GM12865 (cell line): ENCODE data around the gene C1orf232.
A peak's percentile ranks its signal among the peaks of the same experiment; 100 is the strongest.

ENCODE experiments used
- DNase-seq: peaks from one replicate; pipeline ENCODE4 v3.0.0; 2010; ENCODE audit warnings: low read depth
- H3K4me3 ChIP-seq: 2 replicates; pipeline ENCODE4 v1.5.1; 2011; ENCODE audit warnings: mild to moderate bottlenecking, low read depth, low read length, control low read depth
- TF ChIP-seq, protein P1 (sequence below): IDR thresholded peaks from 2 replicates; pipeline ENCODE4 v1.5.1; 2011; ENCODE audit warnings: low read length, control low read depth, low read depth, inconsistent platforms; ENCODE audit not compliant: insufficient read depth; ENCODE audit errors: missing control alignments

The C1orf232 gene

DNA sequence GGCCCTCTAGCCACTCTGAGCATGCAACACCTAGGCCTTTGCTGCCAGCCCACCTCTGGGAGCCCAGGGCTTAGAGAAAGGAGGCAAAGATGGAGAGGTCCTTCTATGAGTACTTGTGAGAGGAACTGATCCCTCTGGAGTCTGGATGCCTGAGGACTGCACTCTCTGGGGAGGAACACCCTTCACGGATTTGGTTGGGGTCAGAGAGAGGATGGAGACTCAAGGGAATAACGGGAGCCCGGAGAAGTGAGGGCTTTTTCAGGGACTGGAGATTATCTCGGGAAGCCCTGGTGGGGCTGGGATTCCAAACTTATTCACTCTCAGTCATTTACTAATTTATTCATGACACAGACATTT is 413 bp upstream of the C1orf232 start:
- TF ChIP-seq, protein P1, sequence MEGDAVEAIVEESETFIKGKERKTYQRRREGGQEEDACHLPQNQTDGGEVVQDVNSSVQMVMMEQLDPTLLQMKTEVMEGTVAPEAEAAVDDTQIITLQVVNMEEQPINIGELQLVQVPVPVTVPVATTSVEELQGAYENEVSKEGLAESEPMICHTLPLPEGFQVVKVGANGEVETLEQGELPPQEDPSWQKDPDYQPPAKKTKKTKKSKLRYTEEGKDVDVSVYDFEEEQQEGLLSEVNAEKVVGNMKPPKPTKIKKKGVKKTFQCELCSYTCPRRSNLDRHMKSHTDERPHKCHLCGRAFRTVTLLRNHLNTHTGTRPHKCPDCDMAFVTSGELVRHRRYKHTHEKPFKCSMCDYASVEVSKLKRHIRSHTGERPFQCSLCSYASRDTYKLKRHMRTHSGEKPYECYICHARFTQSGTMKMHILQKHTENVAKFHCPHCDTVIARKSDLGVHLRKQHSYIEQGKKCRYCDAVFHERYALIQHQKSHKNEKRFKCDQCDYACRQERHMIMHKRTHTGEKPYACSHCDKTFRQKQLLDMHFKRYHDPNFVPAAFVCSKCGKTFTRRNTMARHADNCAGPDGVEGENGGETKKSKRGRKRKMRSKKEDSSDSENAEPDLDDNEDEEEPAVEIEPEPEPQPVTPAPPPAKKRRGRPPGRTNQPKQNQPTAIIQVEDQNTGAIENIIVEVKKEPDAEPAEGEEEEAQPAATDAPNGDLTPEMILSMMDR, result no peak
- H3K4me3 ChIP-seq, result no peak overlapping the region
- DNase-seq, result no peak

DNA sequence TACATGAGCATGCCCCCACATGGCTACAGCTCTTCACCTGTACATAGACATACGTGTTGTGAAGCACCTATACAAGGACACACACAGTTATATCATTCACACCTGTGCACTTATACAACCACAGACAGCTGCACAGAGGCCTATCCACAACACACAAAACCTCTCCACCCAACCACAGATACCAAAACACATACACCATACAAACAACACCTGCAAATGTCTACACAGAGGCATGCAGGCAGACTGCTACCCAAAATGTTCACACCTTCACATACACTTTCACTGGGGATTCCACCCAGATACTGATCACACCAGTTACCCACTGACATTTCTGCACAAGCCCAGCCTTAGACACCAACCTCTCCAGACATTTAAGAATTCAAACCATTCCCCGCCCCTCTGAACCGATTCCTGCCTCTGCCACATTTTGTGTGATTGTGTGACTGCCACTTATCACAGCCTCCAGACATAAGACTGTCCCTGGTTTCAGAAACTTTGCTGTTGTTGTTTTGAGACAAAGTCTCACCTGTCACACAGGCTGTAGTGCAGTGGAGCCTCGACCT is 2.0 kb downstream of the C1orf232 start:
- no peak overlapping the region for H3K4me3 ChIP-seq
- TF ChIP-seq, protein P1, result no peak
- DNase-seq, result peak; percentile 35

DNA sequence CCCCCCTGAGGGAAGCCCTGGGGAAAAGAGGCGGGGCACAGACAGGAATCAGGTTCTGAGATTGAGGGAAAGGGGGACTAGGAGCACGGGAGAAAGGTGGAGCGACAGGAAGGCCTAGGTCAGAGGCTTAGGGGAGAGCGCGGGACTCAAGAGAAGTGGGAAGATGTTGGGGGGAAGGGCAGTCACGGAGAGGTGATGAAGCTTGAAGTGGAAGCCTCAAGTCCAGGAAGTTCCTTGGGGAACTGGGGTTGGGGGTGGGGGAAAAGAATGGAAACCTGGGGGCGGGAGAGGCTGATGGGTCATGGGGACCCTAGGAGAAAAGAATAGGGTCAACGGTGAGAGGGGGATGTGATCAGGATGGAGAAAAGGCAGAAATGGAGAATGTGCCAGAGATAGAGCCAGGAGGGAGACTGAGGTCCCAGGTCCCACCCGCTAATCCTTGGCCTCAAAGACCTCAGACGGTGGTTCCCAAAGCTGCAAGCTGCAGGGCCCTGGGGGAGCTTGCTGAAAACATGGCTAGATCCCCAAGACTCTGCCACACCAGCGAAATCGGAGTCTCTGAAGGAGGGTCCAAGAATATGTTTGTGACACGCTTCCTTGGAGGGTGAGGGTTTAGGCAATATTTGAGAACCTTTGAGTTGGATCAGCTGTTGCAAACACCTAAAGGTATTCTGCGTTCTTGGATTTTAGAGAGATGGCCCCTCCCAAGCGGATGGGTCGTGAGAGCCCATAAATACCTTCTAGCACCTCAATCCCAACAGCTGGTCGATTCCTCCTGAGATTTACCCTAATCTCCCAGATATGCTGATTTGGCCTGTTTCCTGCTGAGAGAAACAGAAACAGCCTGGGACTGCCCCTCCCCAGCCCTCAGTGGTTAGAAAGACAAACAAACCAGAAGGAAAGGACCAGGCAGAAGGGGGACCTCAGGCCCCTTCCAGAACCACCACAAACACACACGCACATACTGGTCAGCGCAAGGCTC is 3.6 kb downstream of the C1orf232 start:
- TF ChIP-seq, protein P1, result no peak
- H3K4me3 ChIP-seq, result no peak overlapping the region
- DNase-seq, result no peak

DNA sequence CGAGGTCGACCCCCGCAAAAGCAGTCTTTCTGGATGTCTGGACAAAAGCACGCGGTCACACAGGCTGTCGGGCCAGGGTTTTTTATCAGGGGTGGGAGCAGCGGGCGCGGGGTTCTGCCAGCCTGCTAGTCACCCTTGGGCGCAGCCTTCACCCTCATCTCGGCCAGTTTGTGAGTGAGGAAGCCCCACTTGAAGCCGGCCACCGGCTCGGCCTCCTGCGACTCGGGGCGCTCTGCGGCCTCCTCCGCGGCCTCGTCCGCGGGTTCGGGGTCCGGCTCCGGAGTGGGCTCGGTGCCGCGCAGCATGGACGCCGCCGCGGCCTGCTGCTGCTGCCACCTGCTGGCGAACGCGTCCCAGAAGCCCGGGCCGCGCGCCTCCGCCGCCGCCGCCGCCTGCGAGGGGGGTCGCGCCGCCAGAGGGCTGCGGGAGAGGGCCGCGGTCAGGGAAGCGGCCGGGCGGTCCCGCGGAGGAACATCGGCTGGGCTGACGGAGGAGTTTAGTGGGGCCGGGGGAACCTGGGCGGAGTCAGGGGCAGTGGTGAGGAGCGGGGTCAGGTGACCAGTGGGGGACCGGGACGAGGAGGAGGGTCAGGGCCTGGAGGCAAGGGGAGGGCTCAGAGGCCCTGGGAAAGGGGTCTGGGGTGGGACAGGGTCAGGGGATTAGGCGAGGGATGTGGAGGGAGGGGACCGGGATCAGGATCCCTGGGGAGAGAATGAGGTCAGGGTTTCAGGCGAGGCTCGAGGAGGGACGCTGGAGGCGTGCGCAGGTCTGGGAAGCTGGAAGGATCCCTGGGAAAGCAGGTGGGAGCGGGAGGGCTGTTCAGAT is 4.5 kb downstream of the C1orf232 start:
- TF ChIP-seq, protein P1, result peak; percentile 60
- DNase-seq, result peak; percentile 28
- no peak overlapping the region for H3K4me3 ChIP-seq

DNA sequence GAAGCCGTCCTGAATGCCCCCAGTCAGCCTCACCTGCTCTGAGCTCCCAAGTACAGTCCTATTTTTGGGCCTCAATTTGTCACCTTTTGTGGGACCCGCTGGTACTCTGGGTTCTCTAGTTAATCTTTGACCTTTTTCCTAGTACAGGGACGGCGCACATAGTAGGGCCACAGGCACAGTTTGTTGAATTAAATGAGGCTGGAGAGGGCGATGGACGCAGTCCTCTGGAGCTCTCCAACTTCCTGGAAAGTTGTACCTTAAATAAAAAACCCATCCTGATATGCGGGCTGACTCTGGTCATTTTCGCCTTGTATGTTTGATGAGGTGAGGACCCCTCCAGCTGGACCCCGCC is 5.1 kb downstream of the C1orf232 start:
- H3K4me3 ChIP-seq, result no peak overlapping the region
- DNase-seq, result no peak
- TF ChIP-seq, protein P1, result no peak

DNA sequence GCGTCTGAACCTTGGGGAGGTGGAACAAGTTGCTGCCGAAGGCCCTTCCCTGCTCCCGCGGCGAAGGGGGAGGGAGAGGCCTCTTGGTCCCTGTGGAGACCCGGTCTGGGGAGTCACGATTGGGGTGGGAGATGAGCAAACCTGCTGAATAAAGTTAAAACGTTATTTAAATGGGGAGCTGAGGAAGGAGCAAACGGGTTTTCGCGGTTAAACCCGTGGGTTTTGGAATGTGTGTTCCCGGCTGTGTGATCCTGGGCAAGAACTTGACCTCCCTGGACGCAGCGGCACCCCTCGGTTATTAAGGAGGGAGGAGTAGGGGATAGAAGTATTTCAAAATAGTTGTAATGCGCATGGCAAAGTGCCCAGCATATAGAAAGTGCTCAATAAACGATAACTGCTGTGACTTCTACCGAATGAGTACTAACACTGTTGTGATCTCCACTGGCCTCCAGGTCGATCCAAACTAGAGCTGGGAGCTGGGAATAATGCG is 6.5 kb downstream of the C1orf232 start:
- TF ChIP-seq, protein P1, result no peak
- no peak overlapping the region for H3K4me3 ChIP-seq
- no peak for DNase-seq
